Loucy (cell line): ENCODE results near the gene AIG1.

ENCODE experiments used
- H2AFZ ChIP-seq: fragments of 200-600 bp; sonication (generic); 2 replicates; pipeline ENCODE4 v1.6.0; 2016; ENCODE audit warnings: antibody characterized with exemption, mild to moderate bottlenecking, low read length, moderate library complexity
- H3F3A ChIP-seq: fragments of 200-600 bp; 2 replicates; pipeline ENCODE4 v1.6.0; 2016; ENCODE audit warnings: antibody characterized with exemption, low read depth, mild to moderate bottlenecking
- H3K27me3 ChIP-seq: fragments of 200-600 bp; sonication (generic); 2 replicates; pipeline ENCODE4 v1.6.1; 2014; ENCODE audit warnings: low read length, mild to moderate bottlenecking; ENCODE audit not compliant: insufficient read depth, poor library complexity, severe bottlenecking
- H3K36me3 ChIP-seq: fragments of 200-600 bp; sonication (generic); 2 replicates; pipeline ENCODE4 v1.6.1; 2016; ENCODE audit warnings: low read length; ENCODE audit not compliant: insufficient read depth
- H3K4me1 ChIP-seq: fragments of 200-600 bp; sonication (generic); 2 replicates; pipeline ENCODE4 v1.5.1; 2014; ENCODE audit warnings: low read length, mild to moderate bottlenecking; ENCODE audit not compliant: insufficient read depth, poor library complexity, severe bottlenecking
- H3K4me2 ChIP-seq: fragments of 200-600 bp; sonication (generic); 2 replicates; pipeline ENCODE4 v1.6.0; 2014; ENCODE audit warnings: antibody characterized with exemption, low read length, low read depth, mild to moderate bottlenecking; ENCODE audit not compliant: poor library complexity, severe bottlenecking
- H3K4me3 ChIP-seq: fragments of 200-600 bp; sonication (generic); 2 replicates; pipeline ENCODE4 v1.5.1; 2014; ENCODE audit warnings: low read length, mild to moderate bottlenecking, mixed read lengths; ENCODE audit not compliant: poor library complexity, severe bottlenecking
- H3K79me2 ChIP-seq: fragments of 200-600 bp; sonication (generic); 2 replicates; pipeline ENCODE4 v1.6.1; 2014; ENCODE audit warnings: low read length; ENCODE audit not compliant: insufficient read depth
- H3K9ac ChIP-seq: fragments of 200-600 bp; sonication (generic); 2 replicates; pipeline ENCODE4 v1.6.0; 2014; ENCODE audit warnings: mild to moderate bottlenecking, low read depth, low read length, moderate library complexity; ENCODE audit not compliant: poor library complexity, severe bottlenecking
- H3K9me2 ChIP-seq: fragments of 200-600 bp; sonication (generic); replicated peaks from 2 replicates; pipeline ENCODE4 v1.6.1; 2016; ENCODE audit warnings: low read depth, low read length, mixed read lengths
- H3K9me3 ChIP-seq: fragments of 200-600 bp; sonication (generic); 2 replicates; pipeline ENCODE4 v1.6.1; 2014; ENCODE audit warnings: mild to moderate bottlenecking, antibody characterized with exemption, low read length, low read depth; ENCODE audit not compliant: insufficient read depth
- H4K20me1 ChIP-seq: fragments of 200-600 bp; sonication (generic); 2 replicates; pipeline ENCODE4 v1.6.0; 2014; ENCODE audit warnings: antibody characterized with exemption, low read length, mild to moderate bottlenecking; ENCODE audit not compliant: insufficient read depth, poor library complexity, severe bottlenecking
- CTCF ChIP-seq: fragments of 200-600 bp; sonication (generic); conservative IDR thresholded peaks from 2 replicates; pipeline ENCODE4 v1.5.1; 2014; ENCODE audit warnings: mild to moderate bottlenecking, antibody characterized with exemption, low read length
- EZH2phosphoT487 ChIP-seq: fragments of 200-600 bp; IDR thresholded peaks from 2 replicates; pipeline ENCODE4 v1.6.1; 2018; ENCODE audit warnings: antibody characterized with exemption, mild to moderate bottlenecking, moderate library complexity, borderline replicate concordance

Gene AIG1

DNA sequence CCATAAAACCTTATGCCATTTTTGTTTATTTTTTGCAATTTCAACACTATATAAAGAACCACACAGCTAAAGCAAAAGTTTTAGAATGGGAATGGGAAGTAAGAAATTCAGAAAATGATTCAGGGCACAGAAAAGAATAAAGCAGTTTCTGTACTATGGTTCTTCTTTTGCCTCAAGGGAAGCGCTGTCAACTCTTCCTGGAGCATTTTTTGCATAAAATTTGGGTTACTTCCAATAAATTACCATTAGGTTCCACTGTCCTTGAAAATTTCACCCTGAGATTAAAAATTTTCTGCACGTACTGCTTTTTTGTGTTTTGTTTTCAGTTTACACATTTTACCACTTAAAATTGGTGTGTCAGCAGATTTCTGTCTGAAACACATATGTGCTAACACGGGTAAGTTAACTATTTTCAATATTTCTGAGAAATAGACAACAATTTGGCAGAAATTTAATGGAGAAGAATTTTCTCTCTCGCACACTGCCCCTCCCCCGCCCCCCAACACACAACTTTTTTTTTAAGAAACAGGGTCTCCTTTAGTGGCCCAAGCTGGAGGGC is 310.2 kb downstream of the AIG1 start:
- Histone ChIP-seq H3K4me1 (no peaks in the 10 kb centered on the region), H3K9me2 (no peaks in the 10 kb centered on the region), H4K20me1 (no peaks in the 10 kb centered on the region), H3K36me3 (no peaks in the 10 kb centered on the region), H2AFZ (no peak overlapping the region), H3K9me3 (no peaks in the 10 kb centered on the region), H3K4me2 (no peak overlapping the region), H3K9ac (no peak overlapping the region), H3K79me2 (no peaks in the 10 kb centered on the region), H3K4me3 (no peak overlapping the region), H3F3A (no peaks in the 10 kb centered on the region), H3K27me3 (no peaks in the 10 kb centered on the region)
- no peak for TF ChIP-seq CTCF
- TF ChIP-seq EZH2phosphoT487 = no peak

GRCh38 chr6:143372199-143372882 is 311.7 kb downstream of the AIG1 start:
- H3K36me3 ChIP-seq = no peaks in the 10 kb centered on the region
- no peaks in the 10 kb centered on the region for H3K9me2 ChIP-seq
- no peak overlapping the region for H3K4me2 ChIP-seq
- H3K4me1 ChIP-seq = no peaks in the 10 kb centered on the region
- H3K4me3 ChIP-seq = no peak overlapping the region
- H2AFZ ChIP-seq = no peak overlapping the region
- no peak for TF ChIP-seq CTCF
- TF ChIP-seq EZH2phosphoT487 = no peak
- no peaks in the 10 kb centered on the region for H3K27me3 ChIP-seq
- H4K20me1 ChIP-seq = no peaks in the 10 kb centered on the region
- H3K9me3 ChIP-seq = no peaks in the 10 kb centered on the region
- H3F3A ChIP-seq = no peaks in the 10 kb centered on the region
- H3K9ac ChIP-seq = no peak overlapping the region
- H3K79me2 ChIP-seq = no peaks in the 10 kb centered on the region

DNA sequence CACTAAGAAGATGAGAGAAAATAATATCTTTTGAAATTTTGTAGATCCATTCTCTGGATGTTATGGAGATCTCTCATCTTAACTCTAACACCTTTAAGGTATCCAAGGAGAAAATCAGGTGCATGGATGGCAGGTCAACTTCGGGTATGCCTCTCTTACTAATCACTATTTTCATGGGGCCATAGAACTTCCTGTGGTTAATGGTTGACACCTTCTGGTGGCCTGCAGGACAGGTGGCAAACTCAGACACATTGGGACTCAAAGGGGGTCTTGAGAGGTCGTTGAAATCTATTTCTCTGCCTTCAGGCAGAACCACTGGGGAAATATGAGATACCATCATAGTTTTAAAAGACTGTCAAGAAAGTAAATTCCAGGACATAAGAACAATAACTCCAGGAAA is 313.3 kb downstream of the AIG1 start:
- H2AFZ ChIP-seq = no peak overlapping the region
- H3K27me3 ChIP-seq = no peaks in the 10 kb centered on the region
- TF ChIP-seq EZH2phosphoT487 (no peak), CTCF (no peak)
- H3K4me1 ChIP-seq = no peaks in the 10 kb centered on the region
- H3K9me2 ChIP-seq = no peaks in the 10 kb centered on the region
- no peak overlapping the region for H3K4me2 ChIP-seq
- H3F3A ChIP-seq = no peaks in the 10 kb centered on the region
- no peaks in the 10 kb centered on the region for H3K36me3 ChIP-seq
- no peaks in the 10 kb centered on the region for H3K79me2 ChIP-seq
- no peaks in the 10 kb centered on the region for H3K9me3 ChIP-seq
- H4K20me1 ChIP-seq = no peaks in the 10 kb centered on the region
- no peak overlapping the region for H3K9ac ChIP-seq
- no peak overlapping the region for H3K4me3 ChIP-seq
